Sigmoid colon (tissue), 4 donors: ENCODE results near the gene IRF2.

Experiments
- CTCF ChIP-seq, 4 experiments: fragments of 450-650 bp in 3 of 4; fragments of 200-600 bp in 1 of 4; IDR thresholded peaks; one replicate each; pipeline ENCODE4 v1.5.1; 2016 to 2019; ENCODE audit warnings: antibody characterized with exemption in 4 of 4, mild to moderate bottlenecking in 3 of 4, moderate library complexity in 2 of 4
- POLR2A ChIP-seq, 2 donors: fragments of 450-650 bp; IDR thresholded peaks; one replicate each; pipeline ENCODE4 v1.6.1; 2016; ENCODE audit warnings: antibody characterized with exemption in 2 of 2, mild to moderate bottlenecking in 2 of 2, moderate library complexity in 2 of 2
- POLR2AphosphoS5 ChIP-seq, 4 donors: sonication (generic); formaldehyde crosslinking; IDR thresholded peaks; one replicate each; pipeline ENCODE4 v1.6.1; 2017; ENCODE audit warnings: antibody characterized with exemption in 4 of 4

GRCh38 chr4:184506527-184507121, 32.3 kb upstream of the IRF2 start:
- TF ChIP-seq POLR2AphosphoS5 (IDR thresholded peaks at IDR 0.05) (no peak), CTCF (IDR thresholded peaks at IDR 0.05) (no peak), POLR2A (IDR thresholded peaks at IDR 0.05) (no peak)
